Activated effector memory CD4-positive, alpha-beta T cell treated with Interleukin-2 at 50 U/mL for 16 hours (primary cell): ENCODE measurements around the gene TEAD2.
"Not testable (repeated sequence)": the region's sequence is repeated elsewhere in the genome, so short reads cannot be mapped to it uniquely, and the experiment has no call there.

ENCODE experiments used
- DNase-seq: peaks from one replicate; pipeline ENCODE4 v3.0.0-alpha.2; 2020

The TEAD2 gene

DNA sequence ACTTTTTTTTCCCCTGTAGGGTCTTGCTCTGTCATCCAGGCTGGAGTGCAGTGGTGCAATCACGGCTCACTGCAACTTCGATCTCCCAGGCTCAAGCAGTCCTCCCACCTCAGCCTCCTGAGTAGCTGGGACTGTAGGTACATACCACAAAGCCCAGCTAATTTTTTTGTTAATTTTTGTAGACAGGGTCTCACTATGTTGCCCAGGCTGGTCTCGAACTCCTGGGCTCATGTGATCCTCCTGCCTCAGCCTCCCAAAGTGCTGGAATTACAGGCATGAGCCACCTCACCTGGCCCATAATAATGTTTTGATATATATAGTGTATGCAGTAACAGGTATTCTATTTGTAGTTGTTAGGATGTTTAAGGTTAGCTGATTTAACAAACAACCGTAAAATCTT, 31.0 kb downstream of the TEAD2 start:
- not testable (repeated sequence) for DNase-seq

DNA sequence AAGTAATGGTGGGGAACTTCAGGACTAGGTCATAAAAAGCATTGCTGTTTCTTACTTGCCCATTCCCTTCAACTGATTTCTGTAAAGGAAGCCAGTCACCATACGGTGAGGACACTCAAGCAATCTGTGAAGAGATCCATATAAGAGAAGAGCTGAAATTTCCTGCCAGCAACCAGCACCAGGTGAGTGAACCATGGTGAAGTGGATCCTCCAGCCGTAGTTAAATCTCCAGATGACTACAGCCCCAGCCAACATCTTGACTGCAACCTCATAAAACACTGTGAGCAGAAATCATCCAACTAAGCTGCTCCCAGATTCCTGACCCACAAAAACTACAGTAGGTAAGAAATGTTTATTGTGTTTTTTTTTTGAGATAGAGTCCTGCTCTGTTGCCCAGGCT, 33.5 kb downstream of the TEAD2 start:
- no peak for DNase-seq

DNA sequence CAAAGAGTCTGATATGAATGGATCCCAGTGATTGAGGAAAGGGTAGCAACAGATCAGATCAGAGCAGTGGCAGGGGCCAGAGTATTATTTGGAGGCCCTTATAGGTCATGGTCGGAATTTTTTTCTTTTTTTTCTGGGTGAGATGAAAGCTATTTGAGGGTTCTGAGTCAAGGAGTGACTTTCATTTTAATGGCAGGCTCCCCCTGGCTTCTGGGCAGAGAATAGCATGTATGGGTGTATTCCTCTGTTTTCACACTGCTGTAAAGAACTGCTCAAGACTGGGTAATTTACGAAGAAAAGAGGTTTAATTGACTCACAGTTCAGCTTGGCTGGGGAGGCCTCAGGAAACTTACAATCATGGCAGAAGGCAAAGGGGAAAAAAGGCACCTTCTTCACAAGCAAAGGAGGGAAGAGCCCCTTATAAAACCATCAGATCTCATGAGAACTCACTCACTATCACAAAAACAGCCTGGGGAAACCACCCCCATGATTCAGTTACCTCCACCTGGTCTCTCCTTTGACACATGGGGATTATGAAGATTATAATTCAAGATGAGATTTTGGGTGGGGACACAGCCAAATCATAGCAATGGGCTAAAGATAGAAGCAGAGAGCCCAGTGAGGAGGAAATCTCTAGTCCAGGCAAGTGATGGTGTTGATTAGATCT, 34.2 kb downstream of the TEAD2 start:
- peak; percentile 18 for DNase-seq

DNA sequence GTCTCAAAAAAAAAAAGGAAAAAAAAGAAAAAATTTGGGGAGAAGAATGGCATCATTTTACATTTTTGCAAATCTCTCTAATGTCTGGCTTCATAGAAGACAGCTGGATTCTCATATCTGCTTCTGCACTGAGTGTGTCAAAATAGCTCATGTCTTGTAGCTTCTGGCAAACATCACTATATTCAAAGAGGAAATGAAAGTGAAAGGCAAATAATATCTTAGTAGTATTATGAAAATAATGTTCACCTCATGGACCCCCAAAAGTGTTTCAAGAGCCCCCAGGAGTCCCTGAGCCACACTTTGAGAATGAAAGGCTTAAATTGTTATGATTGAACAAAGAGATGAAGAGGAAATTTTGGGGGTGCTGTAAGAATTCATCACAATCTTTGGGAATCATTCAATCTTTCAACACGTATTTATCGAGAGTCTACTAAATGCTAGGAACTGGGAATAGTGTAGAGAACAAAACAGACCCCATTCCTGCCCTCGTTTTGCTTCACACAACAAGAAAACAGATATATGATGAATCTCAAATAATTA, 36.0 kb downstream of the TEAD2 start:
- no peak for DNase-seq

DNA sequence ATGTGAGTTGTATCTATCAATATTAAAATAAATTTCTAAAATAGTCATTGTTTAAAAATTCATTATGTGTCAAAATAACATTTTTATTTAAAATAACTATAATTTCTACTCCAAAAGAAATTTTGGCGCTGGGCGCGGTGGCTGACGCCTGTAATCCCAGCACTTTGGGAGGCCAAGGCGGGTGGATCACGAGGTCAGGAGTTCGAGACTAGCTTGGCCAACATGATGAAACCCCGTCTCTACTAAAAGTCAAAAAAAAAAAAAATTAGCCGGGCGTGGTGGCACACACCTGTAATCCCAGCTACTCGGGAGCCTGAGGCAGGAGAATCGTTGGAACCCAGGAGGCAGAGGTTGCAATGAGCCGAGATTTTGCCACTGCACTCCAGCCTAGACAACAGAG, 36.5 kb downstream of the TEAD2 start:
- not testable (repeated sequence) for DNase-seq

DNA sequence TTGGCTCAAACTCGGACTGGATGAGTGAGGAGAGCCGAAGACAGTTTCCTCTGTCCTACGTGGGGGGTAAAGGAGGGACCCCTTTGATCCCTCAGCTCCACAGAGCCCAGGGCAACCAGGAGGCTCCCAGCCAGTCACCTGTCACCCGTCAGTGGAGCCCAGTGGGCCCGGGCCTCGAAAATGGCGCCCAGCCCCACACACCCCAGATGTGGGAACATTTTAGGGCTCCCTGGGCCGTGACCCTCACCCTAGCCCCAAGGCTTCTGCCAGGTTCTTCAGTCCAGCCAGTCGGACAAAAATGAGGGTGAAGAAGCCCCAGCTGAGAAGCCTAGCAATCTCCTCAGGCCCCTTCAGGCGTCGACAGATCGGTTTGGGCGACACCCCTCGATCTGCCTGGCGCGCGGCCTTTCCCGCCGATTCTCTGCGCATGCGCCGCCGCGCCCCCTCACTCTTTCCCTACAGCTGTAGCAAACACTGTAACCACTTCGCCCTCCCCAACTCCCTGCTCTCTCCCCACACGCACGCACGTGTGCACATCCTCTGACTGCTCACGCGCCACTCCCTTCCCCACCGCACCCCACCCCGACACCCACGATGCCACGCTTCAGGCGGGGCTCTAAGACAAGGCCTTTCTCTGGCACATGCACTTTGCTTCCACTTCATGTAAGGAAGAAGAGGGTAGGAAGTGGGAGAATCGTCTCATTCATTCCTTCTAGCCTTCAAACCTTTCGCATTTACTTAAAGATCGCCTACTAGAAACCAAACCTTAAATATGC, 37.2 kb downstream of the TEAD2 start, which contains the start of gene SLC6A16:
TSS of gene SLC6A16 (minus strand) at position 391 of the 776 bp plus-strand sequence. CDS start 13,844 bp downstream, outside the sequence.
- DNase-seq: no peak

DNA sequence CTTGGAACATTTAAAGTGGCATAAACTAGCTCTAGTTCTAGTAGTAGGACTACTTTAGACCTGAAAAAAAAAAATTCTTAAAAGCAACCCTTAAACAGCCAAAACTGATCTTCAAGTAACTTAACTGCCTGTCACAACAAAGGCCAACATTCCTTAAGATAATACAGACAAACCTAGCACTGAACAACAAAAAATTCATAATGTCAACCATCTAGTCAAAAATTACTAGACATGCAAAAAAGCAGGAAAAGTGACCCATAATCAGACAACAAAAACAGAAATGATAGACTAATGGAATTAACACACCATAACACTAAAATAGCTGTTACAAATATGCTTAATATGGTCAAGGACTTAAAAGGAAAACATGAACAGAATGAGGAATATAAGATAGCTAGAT, 43.9 kb downstream of the TEAD2 start:
- no peak for DNase-seq

DNA sequence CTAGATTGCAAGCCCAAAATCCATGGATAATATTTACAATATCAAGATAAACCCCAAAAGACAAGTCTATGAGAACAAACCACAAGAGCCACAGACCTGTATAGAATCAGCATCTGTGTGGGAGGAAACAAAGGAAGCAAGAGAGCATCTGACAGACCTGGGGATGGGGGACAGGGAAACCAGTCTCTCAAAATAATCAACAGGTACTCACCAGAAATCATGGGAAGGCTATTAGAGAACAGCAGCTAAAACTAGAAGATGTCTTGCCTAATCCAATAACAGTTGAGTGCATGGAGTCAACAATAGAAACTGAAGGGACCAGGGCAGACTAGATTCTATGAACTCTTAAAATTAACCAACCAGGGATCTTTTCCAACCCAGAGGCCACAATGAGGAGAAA, 45.9 kb downstream of the TEAD2 start:
- DNase-seq: no peak

DNA sequence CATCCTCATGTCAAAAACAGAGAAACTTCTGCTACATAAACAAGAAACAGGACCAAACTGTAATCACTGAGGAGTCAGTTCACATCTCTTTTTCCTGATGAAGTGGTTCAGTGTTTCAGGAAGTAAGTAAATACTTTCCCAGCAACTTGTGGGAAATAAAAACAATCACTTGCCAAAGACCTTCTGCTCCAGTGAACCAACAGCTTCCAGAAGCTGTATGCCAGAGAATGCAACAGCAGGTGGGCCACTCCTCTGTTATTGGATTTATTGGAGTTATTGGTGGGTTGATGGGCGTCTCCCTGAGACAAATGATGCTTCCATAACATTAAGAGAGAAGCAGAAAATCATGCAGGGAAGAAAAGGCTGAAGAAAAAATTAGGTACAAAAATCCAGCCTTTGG, 47.1 kb downstream of the TEAD2 start:
- no peak for DNase-seq

DNA sequence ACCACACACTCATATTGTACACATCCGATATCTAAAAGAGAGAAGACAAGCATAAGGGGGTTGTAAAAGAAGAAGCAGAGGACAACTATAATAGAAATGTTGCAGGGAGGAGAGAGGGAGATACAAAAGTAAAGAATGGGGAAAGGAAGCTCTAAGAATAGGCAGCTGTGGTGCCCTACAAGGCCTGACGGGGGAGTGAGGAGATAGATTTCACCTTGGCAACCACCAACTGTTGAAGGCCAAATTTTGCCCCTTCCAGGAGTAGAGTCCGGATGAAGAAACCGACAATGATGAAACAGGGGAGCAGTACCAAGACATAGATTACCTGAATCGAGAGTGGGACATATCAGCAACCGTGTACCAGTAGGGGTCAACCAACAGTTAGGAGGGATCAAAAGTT, 53.1 kb downstream of the TEAD2 start:
- no peak for DNase-seq

DNA sequence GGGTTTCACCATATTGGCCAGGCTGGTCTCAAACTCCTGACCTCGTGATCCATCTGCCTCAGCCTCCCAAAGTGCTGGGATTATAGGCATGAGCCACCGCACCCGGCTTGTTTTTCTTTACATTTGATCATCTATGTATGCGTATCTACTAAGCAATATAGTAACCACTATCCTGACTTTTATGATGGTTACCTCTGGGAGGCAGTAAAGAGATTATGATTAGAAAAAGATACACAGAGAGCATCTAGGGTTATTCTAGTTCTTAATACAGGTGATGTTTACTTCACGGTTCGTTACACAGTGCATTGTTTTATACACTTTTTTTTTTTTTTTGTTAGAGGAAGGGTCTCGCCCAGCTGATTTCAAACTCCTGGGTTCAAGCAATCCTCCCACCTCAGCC, 55.5 kb downstream of the TEAD2 start:
- not testable (repeated sequence) for DNase-seq

DNA sequence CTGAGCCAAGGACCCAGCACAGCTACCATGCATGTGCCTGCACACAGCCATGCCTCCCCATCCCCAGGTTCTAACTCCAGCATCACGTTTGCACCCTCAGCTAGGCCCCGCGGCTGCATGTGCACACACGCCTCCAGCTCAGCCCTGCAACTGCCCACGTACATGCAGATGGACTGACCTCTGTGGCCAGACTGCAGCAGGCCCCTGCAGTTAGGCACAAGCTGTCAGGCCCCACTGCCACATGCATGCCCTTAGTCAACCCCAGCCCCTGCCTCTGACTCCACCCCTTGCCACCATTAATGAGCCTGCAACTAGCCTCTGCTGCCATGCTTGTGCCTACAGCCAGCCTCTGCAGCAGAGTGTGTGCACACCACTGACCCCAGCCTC, 60.4 kb downstream of the TEAD2 start:
- DNase-seq: no peak

DNA sequence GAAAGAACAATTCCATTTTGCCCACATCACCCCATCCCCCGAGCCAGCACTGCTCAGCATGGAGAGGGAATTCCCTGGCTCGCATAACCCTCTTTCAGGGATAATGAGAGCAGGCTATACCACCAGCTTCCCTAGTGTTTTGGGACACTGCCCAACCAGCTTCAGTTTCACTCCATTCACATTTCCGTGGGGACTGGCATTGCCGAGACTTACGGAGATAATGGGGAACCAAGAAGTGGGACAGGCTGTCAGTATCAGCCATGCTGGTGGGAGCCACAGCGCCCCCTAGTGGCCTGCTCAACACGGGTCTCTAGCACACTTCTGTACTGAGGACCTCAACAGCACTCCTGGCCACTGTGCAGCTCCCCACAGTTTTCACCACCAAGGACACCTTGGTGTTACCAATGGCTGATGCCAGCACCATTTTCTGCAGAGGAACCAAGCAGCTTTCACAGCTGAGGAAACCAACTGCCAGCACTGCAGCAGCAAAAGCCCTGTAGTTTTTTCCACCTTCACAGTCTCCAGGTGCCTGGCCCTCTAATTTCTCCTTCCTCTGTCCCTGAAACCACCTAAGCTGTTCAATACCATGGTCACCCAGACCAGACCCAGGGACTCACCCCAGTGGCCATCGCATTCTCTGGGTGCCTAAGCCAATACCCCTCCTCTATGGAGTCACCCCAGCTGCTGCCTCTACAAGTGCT, 60.9 kb downstream of the TEAD2 start:
- DNase-seq: peak; percentile 67

DNA sequence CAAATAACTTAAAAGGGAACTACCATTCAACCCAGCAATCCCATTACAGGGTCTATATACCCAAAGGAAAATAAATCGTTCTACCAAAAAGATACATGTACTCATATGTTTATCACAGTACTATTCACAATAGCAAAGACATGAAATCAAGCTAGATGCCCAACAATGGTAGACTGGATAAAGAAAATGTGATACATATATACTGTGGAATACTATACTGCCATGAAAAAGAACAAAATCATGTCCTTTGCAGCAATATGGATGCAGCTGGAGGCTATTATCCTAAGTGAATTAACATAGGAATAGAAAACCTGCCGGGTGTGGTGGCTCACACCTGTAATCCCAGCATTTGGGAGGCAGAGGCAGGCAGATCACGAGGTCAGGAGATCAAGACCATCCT, 63.6 kb downstream of the TEAD2 start:
- not testable (repeated sequence) for DNase-seq

DNA sequence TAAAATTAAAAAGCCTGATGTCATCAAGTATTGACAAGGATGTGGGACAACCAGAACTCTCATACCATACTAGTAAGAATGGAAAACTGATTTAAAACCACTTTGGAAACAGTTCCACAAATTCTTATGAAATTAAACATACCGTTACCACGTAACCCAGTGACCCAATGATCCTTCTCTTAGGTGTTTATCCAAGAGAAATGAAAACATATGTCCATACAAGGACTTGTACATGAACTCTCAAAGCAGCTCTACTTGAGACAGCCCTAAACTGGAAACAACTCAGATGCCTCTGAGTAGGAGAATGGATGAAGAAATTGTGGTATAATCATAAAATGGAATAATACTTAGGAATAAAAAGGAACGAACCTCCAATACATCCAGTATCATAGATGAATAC, 64.8 kb downstream of the TEAD2 start:
- DNase-seq: no peak

DNA sequence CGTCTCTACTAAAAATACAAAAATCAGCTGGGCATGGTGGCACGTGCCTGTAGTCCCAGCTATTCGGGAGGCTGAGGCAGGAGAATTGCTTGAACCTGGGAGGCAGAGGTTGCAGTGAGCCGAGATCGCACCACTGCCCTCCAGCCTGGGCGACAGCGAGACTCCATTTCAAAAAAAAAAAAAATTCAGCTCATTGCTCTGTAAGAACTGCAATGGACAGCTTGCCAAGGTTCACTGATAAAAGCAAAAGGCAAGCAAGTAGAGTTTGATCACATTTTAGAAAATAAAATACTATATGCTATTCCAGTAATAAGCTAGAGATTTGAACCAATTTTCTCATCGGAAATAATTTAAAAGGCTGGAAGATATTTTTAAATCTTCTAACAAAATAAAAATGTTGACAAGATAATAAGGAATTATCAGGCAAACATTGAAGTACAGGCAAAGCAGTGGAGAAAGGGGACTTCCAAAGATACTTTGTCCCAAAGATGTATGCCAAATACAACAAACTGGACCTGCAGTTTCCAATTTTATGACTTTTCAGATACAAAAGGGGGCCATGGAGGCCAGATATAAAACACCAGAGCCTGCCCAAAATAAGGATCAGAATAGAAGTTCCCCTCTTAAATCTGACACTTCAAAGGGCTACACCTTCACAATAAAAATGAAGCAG, 66.9 kb downstream of the TEAD2 start:
- no peak for DNase-seq

DNA sequence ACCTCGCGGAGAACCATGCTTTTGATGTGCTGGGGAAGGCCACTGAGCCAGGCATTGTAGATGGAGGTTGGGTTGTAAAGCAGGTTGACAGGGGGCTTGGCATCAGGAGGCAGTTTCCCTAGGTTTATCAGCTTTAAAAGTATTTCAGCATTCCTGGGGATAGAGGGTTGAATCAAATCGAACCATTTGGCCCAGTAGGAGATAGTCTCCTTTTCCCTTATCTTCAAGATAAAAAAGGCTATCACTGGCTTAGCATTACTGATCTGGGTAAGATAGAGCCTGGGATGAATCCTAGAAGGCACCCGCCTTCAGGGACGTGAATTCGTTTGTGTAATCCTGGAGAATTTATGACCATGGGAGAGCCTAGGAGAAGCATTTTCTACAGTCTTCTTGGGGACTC, 67.8 kb downstream of the TEAD2 start:
- no peak for DNase-seq
